GM18858 (cell line): ENCODE results near the gene RAB15.

Experiments
- ATAC-seq: cut with Tn5 transposase; IDR thresholded peaks from one replicate; pipeline ENCODE4 v1.9.1; 2021; ENCODE audit not compliant: unreplicated experiment

RAB15 gene

GRCh38 chr14:64990939-64991338 lies 18.8 kb upstream of the RAB15 start:
- ATAC-seq, result no peak

- ATAC-seq, result no peak
Observed at GRCh38 chr14:64990296-64990695, 18.2 kb upstream of the RAB15 start.

- no peak for ATAC-seq
Observed at GRCh38 chr14:64987438-64987767, 15.3 kb upstream of the RAB15 start.

- peak; percentile 72 for ATAC-seq
Observed at GRCh38 chr14:64986648-64987437, 14.7 kb upstream of the RAB15 start, which contains the start of gene FNTB. Gene FNTB, plus strand, starts transcription at chr14:64986895. Its CDS starts 59 bp downstream, at chr14:64986954.

- no peak for ATAC-seq
Observed at GRCh38 chr14:64983439-64984310, 11.5 kb upstream of the RAB15 start.

GRCh38 chr14:64979336-64980074 lies 7.4 kb upstream of the RAB15 start:
- ATAC-seq, result no peak

GRCh38 chr14:64974563-64974962 lies 2.4 kb upstream of the RAB15 start:
- no peak for ATAC-seq

GRCh38 chr14:64973826-64974225 lies 1.7 kb upstream of the RAB15 start:
- no peak for ATAC-seq

- ATAC-seq, result no peak
Observed at GRCh38 chr14:64973026-64973442, 898 bp upstream of the RAB15 start.

- no peak for ATAC-seq
Observed at GRCh38 chr14:64971491-64971942, 619 bp downstream of the RAB15 start.

GRCh38 chr14:64970776-64971477 lies 1.2 kb downstream of the RAB15 start:
- no peak for ATAC-seq

- ATAC-seq, result no peak
Observed at GRCh38 chr14:64970041-64970440, 2.1 kb downstream of the RAB15 start.

GRCh38 chr14:64968651-64969050 lies 3.5 kb downstream of the RAB15 start:
- ATAC-seq, result no peak

- no peak for ATAC-seq
Observed at GRCh38 chr14:64968167-64968566, 4.0 kb downstream of the RAB15 start.

GRCh38 chr14:64966976-64967375 lies 5.2 kb downstream of the RAB15 start:
- ATAC-seq, result no peak

- ATAC-seq, result no peak
Observed at GRCh38 chr14:64965356-64966000, 6.7 kb downstream of the RAB15 start.

- ATAC-seq, result no peak
Observed at GRCh38 chr14:64963611-64964010, 8.5 kb downstream of the RAB15 start.

GRCh38 chr14:64960762-64961276 lies 11.3 kb downstream of the RAB15 start:
- no peak for ATAC-seq

GRCh38 chr14:64958743-64959142 lies 13.4 kb downstream of the RAB15 start:
- ATAC-seq, result no peak

GRCh38 chr14:64958201-64958600 lies 13.9 kb downstream of the RAB15 start:
- ATAC-seq, result no peak
